Ramos (cell line): Measurements from ENCODE around the gene NUDT2.

ENCODE experiments used
- in situ Hi-C: fragments of 300-500 bp; cut with MboI; formaldehyde crosslinking; loops from one replicate; pipeline ENCODE4 v1.14.3; 2022; ENCODE audit warnings: low sequenced_read_pairs; ENCODE audit not compliant: unreplicated experiment

NUDT2 gene

GRCh38 chr9:34381323-34381722, 52.0 kb downstream of the NUDT2 start:
- in situ Hi-C loops, result no loop called here

GRCh38 chr9:34382054-34382453, 52.7 kb downstream of the NUDT2 start:
- in situ Hi-C loops, result no loop called here

GRCh38 chr9:34382879-34383278, 53.5 kb downstream of the NUDT2 start:
- in situ Hi-C loops, result no loop called here

- in situ Hi-C loops, result no loop called here
Observed at GRCh38 chr9:34383904-34384303, 54.5 kb downstream of the NUDT2 start.

- in situ Hi-C loops, result no loop called here
Observed at GRCh38 chr9:34384368-34385165, 55.2 kb downstream of the NUDT2 start.

GRCh38 chr9:34385561-34386230, 56.3 kb downstream of the NUDT2 start:
- in situ Hi-C loops, result no loop called here

- in situ Hi-C loops, result no loop called here
Observed at GRCh38 chr9:34386656-34387055, 57.3 kb downstream of the NUDT2 start.

GRCh38 chr9:34387239-34387638, 57.9 kb downstream of the NUDT2 start:
- in situ Hi-C loops, result no loop called here

- in situ Hi-C loops, result no loop called here
Observed at GRCh38 chr9:34392511-34392910, 63.1 kb downstream of the NUDT2 start.
